COLO668 (cell line): ENCODE data around the gene JAG2.
A peak's percentile ranks its signal among the peaks of the same experiment; 100 is the strongest.

Experiments
- DNase-seq: peaks from one replicate; lab custom pipeline; 2025; ENCODE audit not compliant: unreplicated experiment; lab: John Stamatoyannopoulos, UW

The JAG2 gene

GRCh38 chr14:105168496-105168978, at the start of gene JAG2:
JAG2 (minus strand) TSS chr14:105168776; CDS start chr14:105168420, 356 bp downstream.
- DNase-seq, result peak; percentile 89

DNA sequence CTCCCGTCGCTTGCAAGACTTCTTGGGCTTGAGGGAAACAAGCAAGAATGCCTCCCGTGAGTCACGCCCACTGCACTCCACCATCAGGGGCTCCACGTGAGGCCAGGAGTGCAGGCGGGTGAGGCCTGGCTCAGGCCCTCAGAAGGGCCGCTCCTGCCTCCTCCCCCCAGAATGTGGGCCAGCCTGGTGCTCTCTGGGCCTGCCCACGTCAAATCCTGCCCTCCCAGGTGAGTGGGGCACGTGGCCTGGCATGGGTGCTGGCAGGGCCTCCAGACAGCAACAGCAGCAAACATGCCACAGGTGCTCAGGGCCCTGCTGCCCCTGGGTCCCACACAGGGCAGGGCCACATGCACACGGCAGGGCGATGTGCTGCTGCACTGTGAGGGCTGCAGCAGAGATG, 49.2 kb upstream of the JAG2 start:
- no peak for DNase-seq

DNA sequence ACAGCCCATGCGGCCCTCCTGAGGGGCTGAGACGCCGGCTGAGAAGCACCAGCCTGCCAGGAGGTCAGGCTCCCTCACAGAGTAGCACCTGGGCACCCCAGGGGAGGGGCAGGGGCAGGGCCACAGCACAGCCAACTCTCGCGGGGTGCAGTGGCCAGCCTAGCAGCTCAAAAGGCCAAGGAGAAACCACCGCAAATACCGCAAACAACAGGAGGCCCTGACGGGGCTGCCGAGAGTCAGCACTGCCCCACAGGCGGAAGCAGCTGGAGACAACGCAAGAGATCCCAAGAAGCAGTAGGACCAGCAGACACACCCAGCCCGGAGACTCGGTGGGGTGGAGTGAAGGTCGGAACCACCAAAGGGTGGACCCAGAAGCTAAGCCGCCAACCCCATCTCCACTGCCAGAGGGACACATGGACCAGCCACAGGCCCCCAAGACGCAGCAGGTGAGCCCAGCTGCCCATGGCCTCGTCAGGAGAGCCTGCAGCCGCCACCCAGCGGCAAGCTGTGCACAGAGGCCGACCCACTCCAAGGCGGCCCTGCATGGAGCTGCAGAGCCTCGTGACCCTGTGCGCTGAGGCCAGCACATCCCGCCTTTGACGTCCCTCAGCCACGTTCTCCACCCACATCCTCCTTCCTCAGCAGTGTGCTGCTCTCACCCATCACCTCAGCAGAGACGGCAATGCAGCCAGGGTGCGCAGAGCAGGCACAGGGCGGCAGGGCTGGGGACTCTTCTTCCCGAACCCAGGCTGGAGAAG, 48.1 kb upstream of the JAG2 start:
- DNase-seq, result no peak

DNA sequence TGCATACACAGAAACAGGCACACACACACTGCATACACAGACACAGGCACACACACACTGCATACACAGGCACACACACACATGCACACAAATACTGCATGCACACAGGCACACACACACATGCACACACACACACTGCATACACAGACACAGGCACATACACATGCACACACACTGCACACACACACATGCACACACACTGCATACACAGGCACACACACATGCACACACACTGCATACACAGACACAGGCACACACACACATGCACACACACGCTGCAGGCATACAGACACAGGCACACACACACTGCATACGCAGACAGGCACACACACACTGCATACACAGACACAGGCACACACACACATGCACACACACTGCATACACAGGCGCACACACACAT, 47.0 kb upstream of the JAG2 start:
- DNase-seq, result no peak

GRCh38 chr14:105214324-105214915, 45.8 kb upstream of the JAG2 start:
- DNase-seq, result no peak

- no peak for DNase-seq
Observed at GRCh38 chr14:105213361-105213760, 44.8 kb upstream of the JAG2 start.

DNA sequence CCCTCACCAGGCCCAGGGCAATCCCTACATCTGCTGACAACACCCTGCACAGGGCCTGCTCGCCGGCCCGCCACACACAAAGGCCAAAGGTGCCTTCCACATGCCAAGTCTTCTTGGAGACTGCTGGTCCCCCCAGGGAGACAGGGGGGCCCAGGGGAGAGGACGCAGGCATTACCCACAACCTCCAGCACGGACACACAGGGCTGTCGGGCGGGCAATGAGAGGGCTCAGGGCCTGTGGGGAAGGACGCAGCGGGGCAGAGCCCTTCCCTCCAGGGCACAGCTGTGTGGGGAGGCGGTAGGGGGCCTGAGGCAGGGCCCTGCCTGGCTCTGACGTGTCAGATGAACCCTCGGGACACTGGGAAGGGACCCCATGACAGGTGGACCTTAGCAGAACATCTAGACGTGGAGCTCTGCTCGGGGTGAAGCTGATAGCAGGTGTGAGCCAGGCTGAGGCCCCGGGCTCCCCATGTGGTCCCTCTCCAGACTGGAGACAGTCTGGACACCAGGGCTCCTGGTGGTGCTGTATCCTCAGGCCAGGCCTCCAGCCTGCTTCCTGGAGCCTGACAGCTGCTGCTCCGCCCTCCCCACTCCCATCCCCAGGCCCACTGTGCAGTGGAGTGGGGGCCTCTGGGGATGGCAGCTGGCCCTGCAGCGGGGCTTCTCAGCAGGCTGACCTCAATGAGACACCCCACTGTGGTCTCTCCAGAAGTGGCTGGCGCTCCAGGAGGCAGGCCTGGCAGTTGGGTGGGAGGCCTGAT, 44.1 kb upstream of the JAG2 start:
- peak; percentile 38 for DNase-seq

DNA sequence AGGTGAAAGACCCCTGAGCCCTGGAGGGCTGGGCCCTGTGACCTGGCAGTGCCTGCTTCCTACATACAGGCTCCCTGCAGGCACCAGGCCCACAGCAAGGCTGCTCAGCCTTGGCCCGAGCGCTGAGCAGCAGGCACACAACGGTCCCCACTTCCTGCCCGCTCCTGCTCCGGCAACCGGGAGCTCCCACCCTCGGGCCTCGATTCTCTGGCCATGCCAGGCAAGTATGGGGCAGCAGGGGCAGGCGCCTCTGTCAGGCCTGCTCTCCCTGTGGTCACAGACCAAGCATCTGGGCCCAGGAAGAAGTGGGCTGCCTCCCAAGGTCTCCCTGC, 43.1 kb upstream of the JAG2 start:
- no peak for DNase-seq

- DNase-seq, result no peak
Observed at GRCh38 chr14:105211086-105211757, 42.6 kb upstream of the JAG2 start.

- DNase-seq, result no peak
Observed at GRCh38 chr14:105210266-105211025, 41.9 kb upstream of the JAG2 start.

DNA sequence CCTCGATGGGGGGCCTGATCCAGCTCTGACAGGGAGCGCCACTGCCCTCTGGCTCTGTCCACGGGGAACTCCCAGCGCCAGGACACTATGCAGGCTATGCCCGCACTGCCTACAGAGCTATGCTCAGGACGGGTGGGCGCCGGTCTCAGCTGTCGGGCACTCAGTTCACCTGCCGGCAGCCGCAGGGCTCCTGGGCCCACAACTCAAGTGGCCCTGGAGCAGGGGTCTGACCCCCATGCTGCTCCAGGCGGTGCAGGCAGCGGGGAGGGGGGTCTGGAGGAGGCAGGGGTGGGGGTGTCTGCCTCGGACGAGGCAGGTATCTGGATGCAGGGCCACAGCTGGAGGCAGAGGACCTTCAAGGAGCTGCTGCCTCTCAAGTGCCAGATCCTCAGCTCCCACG, 41.1 kb upstream of the JAG2 start:
- no peak for DNase-seq

DNA sequence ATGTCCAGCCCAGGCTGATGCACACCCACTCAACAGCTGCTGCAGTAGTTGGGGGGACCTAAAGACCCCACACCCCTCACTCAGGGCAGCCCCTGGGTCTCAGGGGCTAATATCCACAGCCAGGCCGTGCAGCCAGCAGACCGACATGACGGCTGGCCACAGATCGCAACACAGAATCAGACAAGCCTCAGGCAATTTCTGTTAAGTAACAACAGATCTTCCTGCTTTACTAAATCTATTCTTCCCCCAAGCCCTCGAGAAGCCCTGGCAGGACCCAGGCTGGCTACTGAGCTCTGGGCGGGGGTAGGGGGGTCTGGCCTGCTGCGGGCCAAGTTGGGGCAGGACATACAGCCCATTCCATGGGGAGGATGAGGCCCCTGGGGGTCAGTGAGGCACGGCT, 40.5 kb upstream of the JAG2 start:
- DNase-seq, result no peak

DNA sequence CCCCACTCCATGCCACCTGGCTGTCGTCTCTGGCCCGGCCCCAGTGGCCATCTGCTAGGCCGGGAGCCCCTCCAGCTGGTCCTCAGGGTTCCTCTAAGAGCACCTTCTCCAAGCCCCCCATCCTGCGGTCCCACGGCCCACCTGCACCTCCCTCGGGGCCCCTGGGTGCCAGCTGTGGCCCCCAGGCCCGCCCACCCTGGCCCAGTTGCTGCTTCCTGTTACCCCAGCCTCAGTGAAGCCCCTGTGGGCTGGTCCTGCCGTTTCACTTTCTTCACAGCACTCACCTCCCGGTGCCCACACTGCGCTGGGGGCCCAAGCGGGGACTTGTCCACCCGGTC, 40.1 kb upstream of the JAG2 start:
- DNase-seq, result no peak

- DNase-seq, result no peak
Observed at GRCh38 chr14:105207996-105208737, 39.6 kb upstream of the JAG2 start.

- peak; percentile 32 for DNase-seq
Observed at GRCh38 chr14:105207460-105207901, 38.9 kb upstream of the JAG2 start.

- DNase-seq, result no peak
Observed at GRCh38 chr14:105206873-105207272, 38.3 kb upstream of the JAG2 start.

DNA sequence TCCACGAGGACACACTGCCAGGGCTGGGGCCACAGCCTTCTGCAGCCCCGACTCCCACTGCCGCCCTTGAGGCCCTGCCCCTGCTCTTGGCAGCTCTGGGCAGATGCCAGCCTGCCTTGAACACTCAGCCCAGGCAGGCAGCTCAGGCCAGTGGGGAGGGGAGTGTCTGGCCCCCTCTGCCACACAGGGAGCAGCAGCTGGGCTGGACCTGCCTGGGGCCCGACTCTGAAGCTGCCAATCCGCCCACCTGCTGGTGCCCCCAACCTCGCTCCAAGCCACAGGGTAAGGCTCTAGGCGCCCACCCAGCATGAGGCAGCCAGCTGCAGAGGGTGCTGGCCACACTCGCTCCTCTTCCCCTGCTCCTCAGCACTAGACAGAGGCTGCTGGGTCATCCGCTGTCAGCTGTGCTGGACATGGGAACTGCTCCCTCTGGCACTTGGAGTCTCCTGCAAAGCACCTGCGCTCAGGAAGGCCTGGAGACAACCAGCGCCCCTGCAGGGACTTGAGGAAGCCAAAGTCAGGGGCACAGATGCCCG, 37.2 kb upstream of the JAG2 start:
- DNase-seq, result peak; percentile 26

DNA sequence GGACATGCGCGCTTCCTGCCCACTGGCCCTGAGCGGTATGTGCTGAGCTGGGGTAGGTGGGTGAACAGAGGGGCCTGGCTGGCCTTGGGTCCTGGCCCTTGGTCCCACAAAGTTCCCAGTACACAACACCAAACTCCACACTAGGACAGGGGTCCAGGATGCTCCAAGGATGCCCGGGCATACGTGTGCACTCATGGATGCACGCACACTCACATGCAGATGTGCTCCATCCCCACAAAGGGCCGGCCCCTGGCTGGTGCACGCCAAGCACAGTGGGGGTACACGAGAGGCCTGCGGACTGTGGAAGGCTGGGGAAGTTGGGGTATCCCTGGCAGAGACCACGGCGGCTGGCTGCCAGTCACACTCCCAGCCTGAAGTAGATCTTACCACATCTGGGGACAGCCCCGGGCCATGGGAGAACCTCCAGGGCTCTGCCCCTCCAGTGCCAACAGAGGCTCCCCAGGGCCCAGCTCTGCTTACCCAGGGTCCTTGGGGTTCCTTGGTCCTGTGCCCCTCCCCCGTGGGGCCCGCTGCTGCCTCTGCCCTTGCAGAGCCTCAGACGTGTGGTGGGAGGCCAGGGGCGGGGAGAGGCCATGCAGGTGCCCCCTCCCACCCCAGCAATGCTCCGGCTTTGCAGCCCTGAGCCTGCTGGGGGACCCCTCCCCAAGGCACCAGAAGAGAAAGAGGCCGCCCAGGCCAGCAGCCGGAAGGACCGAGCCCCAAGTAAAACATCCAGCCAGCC, 36.5 kb upstream of the JAG2 start:
- DNase-seq, result no peak
